Renal cortical epithelial cell (primary cell): ENCODE data around the gene GGA2. TPM values are rescaled to one million over a fixed set of nuclear protein-coding genes. Genes with fewer than 3 reads are reported as not detected.
A peak's percentile ranks its signal among the peaks of the same experiment; 100 is the strongest.
"Not testable (repeated sequence)": the region's sequence is repeated elsewhere in the genome, so short reads cannot be mapped to it uniquely, and the experiment has no call there.

Experiments
- DNase-seq: peaks from one replicate; pipeline ENCODE4 v3.0.0-alpha.2; 2011; ENCODE audit warnings: low read depth
- total RNA-seq: library from RNA; depleted of rRNA; stranded (reverse); fragments of >200 nt; gene quantifications from 2 replicates; pipeline ENCODE4 v1.2.3, GENCODE V29; 2014

Gene GGA2
- total RNA-seq = 15.8 and 33.8 TPM in 2 replicates

- DNase-seq = peak; percentile 52
Observed at GRCh38 chr16:23510164-23510914, at the start of gene GGA2. Gene GGA2, minus strand, starts transcription at chr16:23510494. Its CDS starts 83 bp downstream, at chr16:23510411.

- DNase-seq = peak; percentile 45
Observed at GRCh38 chr16:23557779-23558702, 47.7 kb upstream of the GGA2 start.

GRCh38 chr16:23556881-23557778 is 46.8 kb upstream of the GGA2 start, which contains the start of the genes EARS2 and UBFD1:
Gene EARS2, minus strand, starts transcription at chr16:23557350. Its CDS starts 7 bp downstream, at chr16:23557343.
Gene UBFD1, plus strand, starts transcription at chr16:23557727. Its CDS starts 16 bp downstream, at chr16:23557743.
- DNase-seq = peak; percentile 93

- no peak for DNase-seq
Observed at GRCh38 chr16:23554536-23554935, 44.2 kb upstream of the GGA2 start.

GRCh38 chr16:23552161-23552560 is 41.9 kb upstream of the GGA2 start:
- no peak for DNase-seq

- no peak for DNase-seq
Observed at GRCh38 chr16:23549938-23550337, 39.6 kb upstream of the GGA2 start.

GRCh38 chr16:23544436-23544835 is 34.1 kb upstream of the GGA2 start:
- DNase-seq = no peak

- not testable (repeated sequence) for DNase-seq
Observed at GRCh38 chr16:23540817-23541178, 30.5 kb upstream of the GGA2 start.

- DNase-seq = no peak
Observed at GRCh38 chr16:23539984-23540816, 29.9 kb upstream of the GGA2 start.

- DNase-seq = no peak
Observed at GRCh38 chr16:23538919-23539278, 28.6 kb upstream of the GGA2 start.

GRCh38 chr16:23537390-23537789 is 27.1 kb upstream of the GGA2 start:
- DNase-seq = peak; percentile 41

GRCh38 chr16:23535901-23536300 is 25.6 kb upstream of the GGA2 start:
- peak; percentile 68 for DNase-seq

GRCh38 chr16:23534868-23535860 is 24.9 kb upstream of the GGA2 start:
- DNase-seq = peak; percentile 16

GRCh38 chr16:23532448-23532847 is 22.2 kb upstream of the GGA2 start:
- no peak for DNase-seq

- DNase-seq = no peak
Observed at GRCh38 chr16:23530062-23530461, 19.8 kb upstream of the GGA2 start.

- DNase-seq = no peak
Observed at GRCh38 chr16:23528644-23529310, 18.5 kb upstream of the GGA2 start.

- peak; percentile 91 for DNase-seq
Observed at GRCh38 chr16:23527961-23528643, 17.8 kb upstream of the GGA2 start.

- DNase-seq = no peak
Observed at GRCh38 chr16:23524886-23525285, 14.6 kb upstream of the GGA2 start.
